HepG2 (cell line): ENCODE data around the gene ATG9A. TPM values are rescaled to one million over a fixed set of nuclear protein-coding genes. Genes with fewer than 3 reads are reported as not detected.

Experiments
- ATF6 ChIP-seq: sonication (generic); formaldehyde crosslinking; conservative IDR thresholded peaks from 2 replicates; pipeline ENCODE4 v1.4.0; 2020; ENCODE audit warnings: missing genetic modification reagents
- CSRNP2 ChIP-seq: sonication (generic); formaldehyde crosslinking; conservative IDR thresholded peaks from 2 replicates; pipeline ENCODE4 v1.8.0; 2022; ENCODE audit warnings: low read depth, missing genetic modification reagents
- FIP1L1 ChIP-seq: fragments of 200-400 bp; formaldehyde crosslinking; IDR thresholded peaks from 2 replicates; pipeline ENCODE4 v1.6.1; 2018; ENCODE audit warnings: low read depth, mild to moderate bottlenecking, low read length, moderate library complexity, borderline replicate concordance; ENCODE audit not compliant: insufficient read depth
- FOXK2 ChIP-seq: fragments of 450-650 bp; IDR thresholded peaks from 2 replicates; pipeline ENCODE4 v1.6.1; 2016
- JARID2 ChIP-seq: sonication (generic); formaldehyde crosslinking; IDR thresholded peaks from 2 replicates; pipeline ENCODE4 v1.8.1; 2023; ENCODE audit warnings: missing genetic modification reagents, inconsistent platforms; ENCODE audit not compliant: insufficient replicate concordance
- JUND ChIP-seq: sonication (generic); formaldehyde crosslinking; IDR thresholded peaks from 2 replicates; pipeline ENCODE4 v1.8.0; 2022; ENCODE audit warnings: mild to moderate bottlenecking, missing genetic modification reagents
- KDM5A ChIP-seq: fragments of 200-600 bp; sonication (generic); IDR thresholded peaks from 2 replicates; pipeline ENCODE4 v1.7.0; 2018; ENCODE audit warnings: antibody characterized with exemption, mild to moderate bottlenecking, low read length, borderline replicate concordance
- MEIS2 ChIP-seq: sonication (generic); formaldehyde crosslinking; IDR thresholded peaks from 2 replicates; pipeline ENCODE4 v1.9.0; 2021; ENCODE audit warnings: mild to moderate bottlenecking, missing genetic modification reagents
- MIXL1 ChIP-seq: IDR thresholded peaks from 2 replicates; pipeline ENCODE4 v1.6.1; 2016
- NFE2L2 ChIP-seq: fragments of 150-350 bp; IDR thresholded peaks from 2 replicates; pipeline ENCODE4 v1.6.1; 2014; ENCODE audit warnings: low read length
- SOX5 ChIP-seq: IDR thresholded peaks from 2 replicates; pipeline ENCODE4 v1.6.1; 2016; ENCODE audit warnings: borderline replicate concordance
- THYN1 ChIP-seq: sonication (generic); formaldehyde crosslinking; IDR thresholded peaks from 2 replicates; pipeline ENCODE4 v1.8.1; 2023; ENCODE audit warnings: low read depth, mild to moderate bottlenecking, moderate library complexity, missing genetic modification reagents, borderline replicate concordance
- U2AF1 ChIP-seq: fragments of 200-400 bp; formaldehyde crosslinking; optimal IDR thresholded peaks from 2 replicates; pipeline ENCODE3; 2017; ENCODE audit warnings: mild to moderate bottlenecking, low read depth, low read length
- ZBTB26 ChIP-seq: IDR thresholded peaks from 2 replicates; pipeline ENCODE4 v1.6.1; 2016; ENCODE audit warnings: missing compliant biosample characterization, missing genetic modification reagents, borderline replicate concordance
- ZBTB43 ChIP-seq: sonication (generic); formaldehyde crosslinking; conservative IDR thresholded peaks from 2 replicates; pipeline ENCODE4 v1.4.0; 2020; ENCODE audit warnings: missing genetic modification reagents
- ZNF121 ChIP-seq: sonication (generic); formaldehyde crosslinking; IDR thresholded peaks from 2 replicates; pipeline ENCODE4 v1.5.0; 2020; ENCODE audit warnings: mild to moderate bottlenecking, missing genetic modification reagents
- ZNF34 ChIP-seq: sonication (generic); formaldehyde crosslinking; IDR thresholded peaks from 2 replicates; pipeline ENCODE4 v1.4.0; 2020; ENCODE audit warnings: mild to moderate bottlenecking, missing genetic modification reagents, borderline replicate concordance
- ZNF430 ChIP-seq: sonication (generic); formaldehyde crosslinking; IDR thresholded peaks from 2 replicates; pipeline ENCODE4 v1.9.0; 2021; ENCODE audit warnings: mild to moderate bottlenecking, missing genetic modification reagents
- ZNF790 ChIP-seq: sonication (generic); formaldehyde crosslinking; IDR thresholded peaks from 2 replicates; pipeline ENCODE4 v1.8.0; 2022; ENCODE audit warnings: missing genetic modification reagents, mild to moderate bottlenecking, borderline replicate concordance
- polyA plus RNA-seq, 8 experiments: library from polyadenylated mRNA; depleted of rRNA in 3 of 8; stranded (reverse) in 7 of 8; unstranded in 1 of 8; fragments of >200 nt; fragmentation: Illumina TruSeq in 4 of 8; extraction: Trizol in 4 of 8; gene quantifications; 2 replicates each; pipeline versions ENCODE4 v1.2.1 to v1.2.3, GENCODE V29; 2011 to 2016; ENCODE audit warnings: low read depth in 4 of 8, missing spikeins in 1 of 8, mixed read lengths in 1 of 8; ENCODE audit not compliant: insufficient read depth in 1 of 8
- total RNA-seq, 5 experiments: library from RNA; depleted of rRNA; stranded (reverse); fragments of >200 nt; fragmentation: Illumina TruSeq; extraction: Trizol; gene quantifications; 2 replicates each; pipeline ENCODE4 v1.2.3, GENCODE V29; 2016; ENCODE audit warnings: low read depth in 1 of 5

Gene ATG9A
- total and polyA plus RNA-seq, 2 of the 13 experiments (the other 11 are each of a cell fraction or from before 2014, with no cell fraction given): 35.0 to 131 TPM

GRCh38 chr2:219248845-219249202 lies 19.4 kb upstream of the ATG9A start (continued):
- TF ChIP-seq MIXL1 (CRISPR knock-in tag) (no peak), ZNF790 (no peak), ZNF430 (CRISPR knock-in tag) (no peak), JARID2 (CRISPR knock-in tag) (peak; percentile 58), KDM5A (0 out of 2 replicates have a peak, but pooled peaks have one; percentile 49), U2AF1 (no peak), NFE2L2 (no peak), FOXK2 (no peak), FIP1L1 (peak; percentile 16; the same call in 1 of the 2 replicates), ZNF34 (CRISPR knock-in tag) (no peak), ZNF121 (CRISPR knock-in tag) (no peak), JUND (CRISPR knock-in tag) (no peak), THYN1 (CRISPR knock-in tag) (no peak), MEIS2 (CRISPR knock-in tag) (no peak), CSRNP2 (CRISPR knock-in tag) (no peak), ZBTB26 (CRISPR knock-in tag) (0 out of 2 replicates have a peak, but pooled peaks have one; percentile 23), SOX5 (no peak), ZBTB43 (CRISPR knock-in tag) (no peak), ATF6 (CRISPR knock-in tag) (no peak)
